HG02938 (cell line): ENCODE results near the gene MPZ.
"Not testable (repeated sequence)": the region's sequence is repeated elsewhere in the genome, so short reads cannot be mapped to it uniquely, and the experiment has no call there.

Source experiments
- ATAC-seq: cut with Tn5 transposase; IDR thresholded peaks from one replicate; pipeline ENCODE4 v1.9.1; 2021; ENCODE audit warnings: mild to moderate bottlenecking, moderate library complexity; ENCODE audit not compliant: unreplicated experiment

Gene MPZ

DNA sequence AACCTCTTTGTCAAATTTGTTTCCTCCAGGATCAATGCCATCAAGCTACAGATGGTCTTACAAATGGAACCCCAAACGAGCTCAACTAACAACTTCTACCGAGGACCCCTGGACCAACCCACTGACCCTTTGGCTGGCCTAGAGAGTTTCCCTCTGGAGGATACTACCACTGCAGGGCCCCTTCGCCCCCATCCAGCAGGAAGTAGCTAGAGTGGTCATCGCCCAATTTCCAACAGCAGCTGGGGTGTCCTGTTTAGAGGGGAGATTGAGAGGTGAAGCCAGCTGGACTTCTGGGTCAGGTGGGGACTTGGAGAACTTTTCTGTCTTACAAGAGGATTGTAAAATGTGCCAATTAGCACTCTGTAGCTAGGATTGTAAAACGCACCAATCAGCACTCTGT lies 52.7 kb downstream of the MPZ start:
- not testable (repeated sequence) for ATAC-seq

DNA sequence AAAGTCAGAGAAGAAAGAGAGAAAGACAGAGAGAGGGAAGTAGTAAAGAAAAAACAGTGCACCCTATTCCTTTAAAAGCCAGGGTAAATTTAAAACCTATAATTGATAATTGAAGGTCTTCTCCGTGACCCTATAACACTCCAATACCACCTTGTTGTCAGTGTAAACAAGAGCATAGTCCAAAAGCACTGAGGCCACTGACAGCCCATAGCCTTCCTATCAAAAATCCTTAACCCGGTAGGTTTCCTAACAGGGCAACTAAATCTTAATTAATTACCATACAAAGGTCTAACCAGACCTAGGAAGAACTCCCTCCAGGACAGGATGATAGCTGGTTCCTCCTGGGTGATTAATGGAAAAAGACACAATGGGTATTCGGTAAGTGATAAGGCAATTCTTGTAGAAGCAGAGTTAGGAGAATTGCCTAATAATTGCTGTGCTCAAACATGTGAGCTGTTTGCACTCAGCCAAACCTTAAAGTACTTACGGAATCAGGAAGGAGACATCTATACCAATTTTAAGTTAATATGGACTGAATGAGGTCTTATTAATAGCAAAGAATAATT lies 53.7 kb downstream of the MPZ start:
- not testable (repeated sequence) for ATAC-seq

DNA sequence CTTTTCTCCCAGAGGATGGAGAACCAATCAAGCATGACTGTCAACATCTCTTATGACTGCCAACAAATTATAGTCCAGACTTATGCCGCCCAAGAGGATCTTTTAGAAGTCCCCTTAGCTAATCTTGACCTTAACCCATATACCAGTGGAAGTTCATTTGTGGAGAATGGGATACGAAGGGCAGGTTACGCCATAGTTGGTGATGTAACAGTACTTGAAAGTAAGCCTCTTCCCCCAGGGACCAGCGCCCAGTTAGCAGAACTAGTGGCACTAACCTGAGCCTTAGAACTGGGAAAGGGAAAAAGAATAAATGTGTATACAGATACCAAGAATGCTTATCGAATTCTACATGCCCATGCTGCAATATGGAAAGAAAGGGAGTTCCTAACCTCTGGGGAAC lies 54.5 kb downstream of the MPZ start:
- ATAC-seq, result not testable (repeated sequence)
